Measurements from ENCODE around the gene TRIO.

Gene TRIO

DNA sequence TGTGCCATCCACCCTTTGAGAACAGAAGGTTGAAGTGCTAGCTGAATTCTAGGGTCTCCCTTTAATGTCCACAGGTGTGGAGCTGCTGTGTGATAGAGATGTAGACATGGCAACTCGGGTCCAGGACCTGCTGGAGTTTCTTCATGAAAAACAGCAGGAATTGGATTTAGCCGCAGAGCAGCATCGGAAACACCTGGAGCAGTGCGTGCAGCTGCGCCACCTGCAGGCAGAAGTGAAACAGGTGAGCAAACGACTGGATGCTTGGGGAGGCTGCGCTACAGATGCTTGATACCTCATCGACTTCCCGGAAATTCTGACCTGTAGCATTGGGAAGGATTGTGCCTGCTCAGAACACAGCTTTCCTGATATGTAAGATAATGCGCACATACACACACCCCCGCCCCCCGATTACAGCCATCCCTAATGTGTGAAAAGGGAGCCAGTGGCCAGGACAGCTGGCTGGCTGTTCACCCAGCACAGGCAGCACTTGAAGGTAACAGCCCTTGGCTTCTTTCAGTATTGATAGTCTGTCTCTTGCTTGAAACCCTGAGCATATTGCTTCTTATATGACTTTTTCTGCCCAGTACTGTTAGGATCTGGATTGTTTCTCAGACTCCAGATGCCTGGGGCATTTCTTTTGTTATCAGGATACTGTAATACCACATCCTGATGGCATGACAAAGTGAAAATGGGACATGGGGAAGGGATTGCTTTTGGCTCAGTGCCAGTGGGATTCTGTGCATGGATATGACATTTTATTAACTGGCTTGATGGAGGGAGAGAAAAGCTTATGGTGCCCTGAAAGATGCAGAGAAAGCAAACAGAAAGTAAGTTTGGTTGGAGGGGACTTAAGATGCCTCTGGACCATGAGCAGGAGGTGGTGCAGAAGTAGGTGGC is 221.7 kb downstream of the TRIO start:
- H3K4me3 ChIP-seq (ENCODE audit: low read depth in 1 of 2, low read length in 2 of 2) = no peak overlapping the region
- H3K4me1 ChIP-seq (ENCODE audit: insufficient read depth, low read length) = no peaks in the 10 kb centered on the region
- H3K27me3 ChIP-seq (ENCODE audit: control insufficient read depth in 1 of 2, insufficient read depth in 2 of 2, low read length in 2 of 2) = no peaks in the 10 kb centered on the region
- no peak overlapping the region for H3K27ac ChIP-seq (ENCODE audit: low read depth, low read length)
- H3K9ac ChIP-seq (ENCODE audit: low read length) = no peak overlapping the region
- no peaks in the 10 kb centered on the region for H3K9me3 ChIP-seq (ENCODE audit: low read length)
- peaks cover 68% of the 10 kb centered on the region for H3K36me3 ChIP-seq (ENCODE audit: insufficient read depth, low read length)

DNA sequence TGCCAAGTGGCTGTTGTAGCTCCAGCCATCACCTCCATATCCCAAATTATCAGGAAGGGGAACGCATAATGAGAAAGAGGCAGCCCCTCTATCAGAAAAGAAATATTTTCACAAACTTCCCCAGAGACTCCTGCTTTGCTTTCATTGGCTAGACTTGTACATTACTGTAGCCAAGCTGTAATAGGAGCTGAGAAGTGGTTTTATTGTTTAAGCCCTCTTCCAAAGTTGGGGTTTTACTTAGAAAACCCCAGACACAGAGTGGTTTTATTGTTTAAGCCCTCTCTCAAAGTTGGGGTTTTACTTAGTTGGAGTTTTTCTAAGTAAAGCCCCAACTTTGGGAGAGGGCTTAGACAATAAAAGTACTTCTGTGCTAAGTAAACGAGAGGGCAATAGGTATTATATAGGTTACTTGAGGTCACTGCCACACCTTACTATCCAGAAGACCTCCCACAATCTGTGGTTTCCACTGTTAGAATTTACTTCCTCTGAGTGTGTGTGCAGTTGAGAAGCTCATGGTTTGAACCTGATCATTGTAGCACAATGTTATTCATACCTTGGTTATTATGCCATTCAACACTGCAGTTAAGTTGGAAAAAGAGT is 222.8 kb downstream of the TRIO start:
- Histone ChIP-seq H3K4me1 (ENCODE audit: insufficient read depth, low read length) (no peaks in the 10 kb centered on the region), H3K27ac (ENCODE audit: low read depth, low read length) (no peak overlapping the region), H3K27me3 (ENCODE audit: control insufficient read depth in 1 of 2, insufficient read depth in 2 of 2, low read length in 2 of 2) (no peaks in the 10 kb centered on the region), H3K9me3 (ENCODE audit: low read length) (no peaks in the 10 kb centered on the region), H3K4me3 (ENCODE audit: low read depth in 1 of 2, low read length in 2 of 2) (no peak overlapping the region), H3K9ac (ENCODE audit: low read length) (no peak overlapping the region), H3K36me3 (ENCODE audit: insufficient read depth, low read length) (peaks cover 68% of the 10 kb centered on the region)

DNA sequence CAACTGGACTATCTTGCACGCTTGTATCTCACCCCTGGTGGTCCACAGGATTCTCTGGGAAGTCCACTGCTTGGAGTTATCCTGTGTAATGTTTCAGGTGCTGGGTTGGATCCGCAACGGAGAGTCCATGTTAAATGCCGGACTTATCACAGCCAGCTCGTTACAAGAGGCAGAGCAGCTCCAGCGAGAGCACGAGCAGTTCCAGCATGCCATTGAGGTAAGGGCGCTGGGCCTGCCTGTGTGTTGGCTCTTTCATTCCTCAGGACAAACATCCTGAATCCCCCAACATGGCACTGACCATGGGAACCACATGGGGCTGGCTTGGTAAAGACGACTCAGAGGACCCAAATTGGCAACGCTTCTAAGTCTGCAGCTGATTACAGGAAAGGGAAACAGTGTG is 223.6 kb downstream of the TRIO start:
- no peak overlapping the region for H3K27ac ChIP-seq (ENCODE audit: low read depth, low read length)
- H3K27me3 ChIP-seq (ENCODE audit: control insufficient read depth in 1 of 2, insufficient read depth in 2 of 2, low read length in 2 of 2) = no peaks in the 10 kb centered on the region
- H3K9ac ChIP-seq (ENCODE audit: low read length) = no peak overlapping the region
- no peak overlapping the region for H3K4me3 ChIP-seq (ENCODE audit: low read depth in 1 of 2, low read length in 2 of 2)
- H3K9me3 ChIP-seq (ENCODE audit: low read length) = no peaks in the 10 kb centered on the region
- H3K4me1 ChIP-seq (ENCODE audit: insufficient read depth, low read length) = no peaks in the 10 kb centered on the region
- peaks cover 70% of the 10 kb centered on the region for H3K36me3 ChIP-seq (ENCODE audit: insufficient read depth, low read length)

DNA sequence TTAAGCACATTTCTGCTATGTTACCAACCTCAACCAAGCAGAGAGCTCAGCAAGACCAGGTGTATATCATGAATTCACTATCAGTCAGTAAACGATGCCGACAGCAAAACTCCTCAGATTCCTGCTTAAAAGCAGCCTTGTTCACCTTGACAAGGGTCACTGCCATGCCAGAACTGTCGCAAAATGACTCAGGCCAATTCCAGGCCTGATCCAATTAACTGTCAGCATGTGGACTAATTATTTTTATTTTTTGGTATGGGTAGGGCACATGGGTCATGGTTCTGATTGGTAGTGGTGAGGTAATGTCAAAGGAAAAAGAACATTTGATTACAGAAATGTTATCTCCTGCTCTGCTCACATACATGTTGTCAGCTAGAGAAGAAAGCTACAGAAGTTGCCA is 224.2 kb downstream of the TRIO start:
- H3K36me3 ChIP-seq (ENCODE audit: insufficient read depth, low read length) = peaks cover 70% of the 10 kb centered on the region
- no peak overlapping the region for H3K9ac ChIP-seq (ENCODE audit: low read length)
- no peak overlapping the region for H3K27ac ChIP-seq (ENCODE audit: low read depth, low read length)
- H3K27me3 ChIP-seq (ENCODE audit: control insufficient read depth in 1 of 2, insufficient read depth in 2 of 2, low read length in 2 of 2) = no peaks in the 10 kb centered on the region
- no peak overlapping the region for H3K4me3 ChIP-seq (ENCODE audit: low read depth in 1 of 2, low read length in 2 of 2)
- H3K9me3 ChIP-seq (ENCODE audit: low read length) = no peaks in the 10 kb centered on the region
- no peaks in the 10 kb centered on the region for H3K4me1 ChIP-seq (ENCODE audit: insufficient read depth, low read length)

DNA sequence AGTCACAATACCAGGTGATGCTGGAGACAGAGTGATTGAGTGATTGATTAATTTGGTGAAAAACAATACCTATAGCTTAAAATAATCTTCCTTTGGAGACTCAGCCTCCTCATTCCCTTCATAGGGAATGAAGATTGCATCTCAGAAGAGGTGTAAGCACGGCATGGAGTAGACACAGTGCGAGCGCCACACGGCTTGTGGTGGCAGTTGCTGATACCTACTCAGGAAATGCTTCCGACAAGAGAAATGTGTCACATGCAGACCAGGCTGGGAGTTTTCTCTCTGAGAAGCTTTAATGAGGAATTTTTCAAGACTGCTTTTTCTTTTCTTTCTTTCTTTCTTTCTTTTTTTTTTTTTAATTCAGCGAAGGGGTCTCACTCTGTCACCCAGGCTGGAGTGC is 226.6 kb downstream of the TRIO start:
- Histone ChIP-seq H3K9me3 (ENCODE audit: low read length) (no peaks in the 10 kb centered on the region), H3K27me3 (ENCODE audit: control insufficient read depth in 1 of 2, insufficient read depth in 2 of 2, low read length in 2 of 2) (no peaks in the 10 kb centered on the region), H3K36me3 (ENCODE audit: insufficient read depth, low read length) (peaks cover 64% of the 10 kb centered on the region), H3K4me3 (ENCODE audit: low read depth in 1 of 2, low read length in 2 of 2) (no peak overlapping the region), H3K27ac (ENCODE audit: low read depth, low read length) (no peak overlapping the region), H3K4me1 (ENCODE audit: insufficient read depth, low read length) (no peaks in the 10 kb centered on the region), H3K9ac (ENCODE audit: low read length) (no peak overlapping the region)

DNA sequence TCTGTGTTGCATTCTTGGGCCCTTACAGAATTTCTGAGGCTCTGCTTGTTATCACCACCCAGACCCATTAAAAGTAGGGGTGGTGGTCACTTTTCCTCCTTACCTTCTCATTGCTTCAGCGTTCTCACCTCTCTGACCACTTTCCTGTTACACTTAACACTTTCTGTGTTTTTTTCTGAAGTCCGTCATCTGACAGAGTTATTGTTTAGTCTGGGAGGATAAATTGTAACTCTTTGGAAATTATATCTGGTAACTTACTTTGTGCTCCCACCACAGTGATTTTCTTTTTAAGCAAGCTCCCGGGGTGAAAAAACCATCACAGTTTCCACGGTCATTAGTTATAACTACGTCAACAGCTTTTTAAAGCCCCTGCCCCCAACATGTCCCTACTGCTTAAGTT is 227.2 kb downstream of the TRIO start:
- Histone ChIP-seq H3K36me3 (ENCODE audit: insufficient read depth, low read length) (peaks cover 64% of the 10 kb centered on the region), H3K9me3 (ENCODE audit: low read length) (no peaks in the 10 kb centered on the region), H3K4me3 (ENCODE audit: low read depth in 1 of 2, low read length in 2 of 2) (no peak overlapping the region), H3K27me3 (ENCODE audit: control insufficient read depth in 1 of 2, insufficient read depth in 2 of 2, low read length in 2 of 2) (no peaks in the 10 kb centered on the region), H3K4me1 (ENCODE audit: insufficient read depth, low read length) (no peaks in the 10 kb centered on the region), H3K27ac (ENCODE audit: low read depth, low read length) (no peak overlapping the region), H3K9ac (ENCODE audit: low read length) (no peak overlapping the region)

DNA sequence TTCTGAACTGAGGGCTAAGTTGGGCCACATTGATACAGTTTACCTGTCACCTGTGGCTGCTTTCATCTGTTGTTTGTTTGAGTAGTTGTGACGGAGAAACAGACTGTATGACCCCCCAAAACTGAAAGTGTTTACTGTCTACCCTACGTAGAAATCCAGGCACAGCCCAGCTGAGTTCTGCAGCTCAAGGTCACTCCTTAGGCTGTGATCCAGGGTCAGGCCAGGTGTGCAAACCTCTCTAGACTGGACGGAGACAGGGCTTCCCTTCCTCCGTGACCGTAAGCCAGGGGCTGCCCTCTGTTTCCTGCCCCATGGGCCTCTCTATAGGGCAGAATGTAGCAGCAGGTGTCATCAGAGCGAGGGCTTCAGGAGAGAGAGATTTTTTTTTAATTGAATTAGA is 230.5 kb downstream of the TRIO start:
- H3K9me3 ChIP-seq (ENCODE audit: low read length) = no peaks in the 10 kb centered on the region
- H3K36me3 ChIP-seq (ENCODE audit: insufficient read depth, low read length) = peaks cover 54% of the 10 kb centered on the region
- no peak overlapping the region for H3K27ac ChIP-seq (ENCODE audit: low read depth, low read length)
- H3K4me1 ChIP-seq (ENCODE audit: insufficient read depth, low read length) = no peaks in the 10 kb centered on the region
- H3K4me3 ChIP-seq (ENCODE audit: low read depth in 1 of 2, low read length in 2 of 2) = no peak overlapping the region
- no peak overlapping the region for H3K9ac ChIP-seq (ENCODE audit: low read length)
- H3K27me3 ChIP-seq (ENCODE audit: control insufficient read depth in 1 of 2, insufficient read depth in 2 of 2, low read length in 2 of 2) = no peaks in the 10 kb centered on the region

DNA sequence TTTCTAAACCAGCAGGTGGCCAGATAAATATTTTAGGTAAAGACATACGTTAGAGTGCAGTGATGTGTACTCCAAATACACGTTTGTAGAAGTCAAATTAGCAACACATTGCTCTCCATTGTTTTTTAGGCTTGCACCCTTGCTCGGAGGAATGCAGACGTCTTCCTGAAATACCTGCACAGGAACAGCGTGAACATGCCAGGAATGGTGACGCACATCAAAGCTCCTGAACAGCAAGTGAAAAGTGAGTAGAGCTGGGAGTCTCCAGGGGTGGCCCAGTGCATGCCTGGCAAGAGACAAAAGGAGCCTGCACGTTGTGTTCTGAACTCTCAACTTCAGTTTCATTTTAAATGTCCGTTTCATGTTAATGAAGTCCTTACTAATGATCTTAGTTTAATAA is 231.0 kb downstream of the TRIO start:
- H3K27ac ChIP-seq (ENCODE audit: low read depth, low read length) = no peak overlapping the region
- peaks cover 54% of the 10 kb centered on the region for H3K36me3 ChIP-seq (ENCODE audit: insufficient read depth, low read length)
- H3K27me3 ChIP-seq (ENCODE audit: control insufficient read depth in 1 of 2, insufficient read depth in 2 of 2, low read length in 2 of 2) = no peaks in the 10 kb centered on the region
- no peak overlapping the region for H3K9ac ChIP-seq (ENCODE audit: low read length)
- no peaks in the 10 kb centered on the region for H3K4me1 ChIP-seq (ENCODE audit: insufficient read depth, low read length)
- H3K4me3 ChIP-seq (ENCODE audit: low read depth in 1 of 2, low read length in 2 of 2) = no peak overlapping the region
- H3K9me3 ChIP-seq (ENCODE audit: low read length) = no peaks in the 10 kb centered on the region

DNA sequence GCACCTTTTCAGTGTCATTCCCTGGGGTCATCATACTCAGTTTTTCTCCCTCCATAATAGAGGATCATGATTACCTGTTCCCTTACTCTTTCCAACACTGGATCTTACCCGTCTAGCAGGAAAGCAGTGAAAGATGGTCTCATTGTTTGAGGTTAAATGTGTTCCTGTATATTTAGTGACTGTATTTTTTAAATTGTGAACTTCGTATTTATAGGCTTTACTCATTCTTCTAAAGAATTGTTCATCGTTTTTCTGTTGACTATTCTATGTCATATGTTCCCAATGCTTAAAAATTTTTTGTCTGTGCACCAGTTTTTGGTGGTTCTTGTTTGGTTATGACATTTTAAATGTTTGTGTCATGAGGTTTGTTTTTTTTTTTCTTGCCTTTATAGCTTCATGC is 233.6 kb downstream of the TRIO start:
- no peak overlapping the region for H3K27ac ChIP-seq (ENCODE audit: low read depth, low read length)
- H3K9ac ChIP-seq (ENCODE audit: low read length) = no peak overlapping the region
- no peak overlapping the region for H3K4me3 ChIP-seq (ENCODE audit: low read depth in 1 of 2, low read length in 2 of 2)
- no peaks in the 10 kb centered on the region for H3K4me1 ChIP-seq (ENCODE audit: insufficient read depth, low read length)
- no peaks in the 10 kb centered on the region for H3K27me3 ChIP-seq (ENCODE audit: control insufficient read depth in 1 of 2, insufficient read depth in 2 of 2, low read length in 2 of 2)
- H3K36me3 ChIP-seq (ENCODE audit: insufficient read depth, low read length) = peaks cover 57% of the 10 kb centered on the region
- no peaks in the 10 kb centered on the region for H3K9me3 ChIP-seq (ENCODE audit: low read length)

DNA sequence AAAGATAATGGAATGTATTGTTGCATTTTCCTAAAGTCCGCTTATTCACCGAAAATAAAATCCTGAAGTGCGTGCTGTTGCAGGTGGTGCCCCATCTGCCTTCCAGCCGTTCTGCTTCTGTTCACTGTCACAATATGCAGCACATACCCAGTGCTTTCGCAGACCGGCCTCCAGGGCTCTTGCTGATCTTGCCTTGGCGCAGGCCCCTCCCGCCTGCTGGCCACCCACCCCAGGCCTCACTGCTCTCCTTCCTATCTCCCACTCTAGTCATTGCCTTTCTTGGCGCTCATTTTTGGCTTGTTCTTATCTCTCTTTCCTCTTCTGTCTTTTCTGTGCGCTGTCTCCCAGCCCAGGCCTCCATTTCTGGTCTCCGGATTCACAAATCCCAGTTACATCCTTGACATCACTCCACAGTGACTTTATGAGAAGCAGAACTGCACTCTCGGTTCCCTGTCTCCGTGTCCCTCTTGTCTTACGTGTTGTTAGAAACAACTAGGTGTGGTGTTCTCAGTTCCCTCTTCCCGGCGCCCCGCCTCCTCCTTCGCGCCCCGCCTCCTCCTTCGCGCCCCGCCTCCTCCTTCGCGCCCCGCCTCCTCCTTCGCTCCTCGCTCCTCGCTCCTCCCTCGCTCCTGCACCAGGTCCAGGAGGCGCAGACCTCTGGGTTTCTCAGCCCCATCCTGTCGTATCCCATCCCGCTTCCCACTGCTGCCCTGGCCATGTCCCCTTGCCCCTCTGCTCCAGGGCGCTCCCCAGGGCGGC is 236.8 kb downstream of the TRIO start:
- Histone ChIP-seq H3K4me3 (ENCODE audit: low read depth in 1 of 2, low read length in 2 of 2) (no peak overlapping the region), H3K4me1 (ENCODE audit: insufficient read depth, low read length) (no peaks in the 10 kb centered on the region), H3K9ac (ENCODE audit: low read length) (no peak overlapping the region), H3K9me3 (ENCODE audit: low read length) (no peaks in the 10 kb centered on the region), H3K27me3 (ENCODE audit: control insufficient read depth in 1 of 2, insufficient read depth in 2 of 2, low read length in 2 of 2) (no peaks in the 10 kb centered on the region), H3K27ac (ENCODE audit: low read depth, low read length) (no peak overlapping the region), H3K36me3 (ENCODE audit: insufficient read depth, low read length) (peaks cover 61% of the 10 kb centered on the region)

DNA sequence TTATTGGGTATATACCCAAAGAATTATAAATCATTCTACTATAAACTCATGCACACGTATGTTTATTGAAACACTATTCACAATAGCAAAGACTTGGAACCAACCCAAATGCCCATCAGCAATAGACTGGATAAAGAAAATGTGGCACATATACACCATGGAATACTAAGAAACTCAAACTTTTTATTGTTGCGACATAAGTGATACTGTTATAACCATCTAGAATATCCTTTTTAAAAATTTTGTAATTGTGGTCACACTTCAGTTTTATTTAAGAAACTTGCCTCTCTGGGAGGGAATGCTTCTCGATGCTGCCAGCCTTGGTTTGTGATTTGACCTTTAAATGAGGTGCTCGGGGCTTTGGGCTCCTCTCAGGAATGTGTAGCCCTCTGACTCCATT is 237.6 kb downstream of the TRIO start:
- Histone ChIP-seq H3K4me1 (ENCODE audit: insufficient read depth, low read length) (no peaks in the 10 kb centered on the region), H3K36me3 (ENCODE audit: insufficient read depth, low read length) (peaks cover 57% of the 10 kb centered on the region), H3K4me3 (ENCODE audit: low read depth in 1 of 2, low read length in 2 of 2) (no peak overlapping the region), H3K27me3 (ENCODE audit: control insufficient read depth in 1 of 2, insufficient read depth in 2 of 2, low read length in 2 of 2) (no peaks in the 10 kb centered on the region), H3K9ac (ENCODE audit: low read length) (no peak overlapping the region), H3K27ac (ENCODE audit: low read depth, low read length) (no peak overlapping the region), H3K9me3 (ENCODE audit: low read length) (no peaks in the 10 kb centered on the region)

Data from muscle layer of colon (tissue), 2 donors.